ENCODE measurements around the gene EFNA3. TPM values are rescaled to one million over a fixed set of nuclear protein-coding genes. Genes with fewer than 3 reads are reported as not detected.

EFNA3 gene
- total RNA-seq, 1 donor, result 0.90 TPM

GRCh38 chr1:155048449-155049334 lies 29.9 kb upstream of the EFNA3 start:
- DNase-seq (ENCODE audit: low read depth), result no peak
- no peak for TF ChIP-seq CTCF (IDR thresholded peaks at IDR 0.05; ENCODE audit: insufficient read depth, low read length)
- no peak overlapping the region for H3K4me3 ChIP-seq (ENCODE audit: low read depth, low read length)

- TF ChIP-seq CTCF (IDR thresholded peaks at IDR 0.05; ENCODE audit: insufficient read depth, low read length), result no peak
- peak; percentile 35 for DNase-seq (ENCODE audit: low read depth)
- H3K4me3 ChIP-seq (ENCODE audit: low read depth, low read length), result peak overlapping the region; percentile 81
Measured at GRCh38 chr1:155049651-155050559, 28.7 kb upstream of the EFNA3 start.

- TF ChIP-seq CTCF (IDR thresholded peaks at IDR 0.05; ENCODE audit: insufficient read depth, low read length), result peak; percentile 69
- peak; percentile 56 for DNase-seq (ENCODE audit: low read depth)
- peak within 1 kb of the TSS; percentile 81 for H3K4me3 ChIP-seq (ENCODE audit: low read depth, low read length)
Measured at GRCh38 chr1:155050560-155051341, 27.9 kb upstream of the EFNA3 start, which contains the start of gene ADAM15. ADAM15 (plus strand) TSS chr1:155051316; CDS start chr1:155051387, 71 bp downstream.

- no peak for TF ChIP-seq CTCF (IDR thresholded peaks at IDR 0.05; ENCODE audit: insufficient read depth, low read length)
- H3K4me3 ChIP-seq (ENCODE audit: low read depth, low read length), result peak overlapping the region; percentile 81
- no peak for DNase-seq (ENCODE audit: low read depth)
Measured at GRCh38 chr1:155051342-155051776, 27.3 kb upstream of the EFNA3 start.

GRCh38 chr1:155051777-155052398 lies 26.7 kb upstream of the EFNA3 start:
- TF ChIP-seq CTCF (IDR thresholded peaks at IDR 0.05; ENCODE audit: insufficient read depth, low read length), result no peak
- DNase-seq (ENCODE audit: low read depth), result peak; percentile 22
- H3K4me3 ChIP-seq (ENCODE audit: low read depth, low read length), result peak overlapping the region; percentile 81
